SK-N-SH treated with all-trans-retinoic acid at 6 μM for 48 hours (cell line): ENCODE data around the gene WFDC1.

Experiments used
- CREB5 ChIP-seq: fragments of 250-450 bp; sonication (Bioruptor Pico); IDR thresholded peaks from 2 replicates; pipeline ENCODE4 v1.5.1; 2020; ENCODE audit warnings: low read depth, mild to moderate bottlenecking, moderate library complexity
- ISL1 ChIP-seq: fragments of 250-450 bp; sonication (Bioruptor Pico); IDR thresholded peaks from 2 replicates; pipeline ENCODE4 v2.1.2; 2022; ENCODE audit warnings: mild to moderate bottlenecking, moderate library complexity
- PPARA ChIP-seq: fragments of 250-450 bp; sonication (Bioruptor Pico); IDR thresholded peaks from 2 replicates; pipeline ENCODE4 v1.5.0; 2020; ENCODE audit warnings: mild to moderate bottlenecking, borderline replicate concordance
- RARB ChIP-seq: fragments of 250-450 bp; sonication (Bioruptor Pico); IDR thresholded peaks from 2 replicates; pipeline ENCODE4 v1.8.0; 2021; ENCODE audit warnings: mild to moderate bottlenecking, moderate library complexity
- ZFP30 ChIP-seq: fragments of 450-650 bp; formaldehyde crosslinking; IDR thresholded peaks from 2 replicates; pipeline ENCODE4 v1.5.0; 2022; ENCODE audit warnings: mild to moderate bottlenecking, moderate library complexity
- ZNF70 ChIP-seq: fragments of 450-650 bp; formaldehyde crosslinking; IDR thresholded peaks from 2 replicates; pipeline ENCODE4 v1.5.0; 2020; ENCODE audit warnings: mild to moderate bottlenecking, moderate library complexity
- TF ChIP-seq, protein P1 (sequence below): fragments of 250-450 bp; sonication (Bioruptor Pico); IDR thresholded peaks from 2 replicates; pipeline ENCODE4 v1.8.0; 2020; ENCODE audit warnings: mild to moderate bottlenecking, moderate library complexity, borderline replicate concordance

DNA sequence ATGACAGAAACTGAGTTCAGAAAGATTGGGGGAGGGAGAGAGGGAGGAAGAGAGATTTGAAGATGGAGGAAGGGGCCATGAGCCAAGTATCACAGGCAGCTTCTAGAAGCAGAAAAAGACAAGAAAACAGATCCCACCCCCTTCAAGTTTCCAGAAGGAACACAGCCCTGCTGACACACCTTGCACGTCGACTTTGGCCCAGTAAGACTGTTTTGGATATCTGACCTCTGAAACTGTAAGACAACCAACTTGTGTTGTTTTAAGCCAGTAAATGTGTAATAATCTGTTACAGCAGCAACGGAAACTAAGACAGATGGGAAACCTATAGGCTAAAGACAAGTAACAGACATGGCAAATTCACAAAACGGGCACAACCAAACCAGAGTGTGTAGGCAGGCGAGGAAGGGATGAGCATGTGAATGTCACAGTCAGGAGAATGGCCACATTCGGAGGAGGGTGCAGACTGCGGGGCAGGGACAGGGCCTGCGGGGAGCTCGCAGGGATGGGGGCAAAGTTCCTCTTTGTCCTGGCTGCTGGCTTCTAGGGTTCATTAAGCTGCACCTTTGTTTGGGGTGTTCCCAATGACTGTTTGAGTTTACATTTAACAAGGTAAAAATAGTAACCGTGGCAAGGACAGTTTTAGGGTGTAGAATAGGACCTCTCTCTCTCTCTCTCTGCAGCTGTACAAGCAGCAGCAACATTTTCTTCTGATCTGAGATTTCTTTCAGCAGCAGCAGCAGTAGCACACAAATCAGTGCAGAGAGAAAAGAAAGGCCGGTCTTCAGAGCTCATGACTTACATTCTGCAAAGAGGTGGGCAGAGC is 55.4 kb downstream of the WFDC1 start:
- TF ChIP-seq, protein P1, sequence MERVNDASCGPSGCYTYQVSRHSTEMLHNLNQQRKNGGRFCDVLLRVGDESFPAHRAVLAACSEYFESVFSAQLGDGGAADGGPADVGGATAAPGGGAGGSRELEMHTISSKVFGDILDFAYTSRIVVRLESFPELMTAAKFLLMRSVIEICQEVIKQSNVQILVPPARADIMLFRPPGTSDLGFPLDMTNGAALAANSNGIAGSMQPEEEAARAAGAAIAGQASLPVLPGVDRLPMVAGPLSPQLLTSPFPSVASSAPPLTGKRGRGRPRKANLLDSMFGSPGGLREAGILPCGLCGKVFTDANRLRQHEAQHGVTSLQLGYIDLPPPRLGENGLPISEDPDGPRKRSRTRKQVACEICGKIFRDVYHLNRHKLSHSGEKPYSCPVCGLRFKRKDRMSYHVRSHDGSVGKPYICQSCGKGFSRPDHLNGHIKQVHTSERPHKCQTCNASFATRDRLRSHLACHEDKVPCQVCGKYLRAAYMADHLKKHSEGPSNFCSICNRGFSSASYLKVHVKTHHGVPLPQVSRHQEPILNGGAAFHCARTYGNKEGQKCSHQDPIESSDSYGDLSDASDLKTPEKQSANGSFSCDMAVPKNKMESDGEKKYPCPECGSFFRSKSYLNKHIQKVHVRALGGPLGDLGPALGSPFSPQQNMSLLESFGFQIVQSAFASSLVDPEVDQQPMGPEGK (CRISPR knock-in tag) = no peak
- no peak for TF ChIP-seq ZFP30 (CRISPR knock-in tag)
- no peak for TF ChIP-seq PPARA
- no peak for TF ChIP-seq ISL1
- no peak for TF ChIP-seq CREB5 (CRISPR knock-in tag)
- TF ChIP-seq RARB (CRISPR knock-in tag) = no peak
- no peak for TF ChIP-seq ZNF70 (CRISPR knock-in tag)
